ENCODE measurements around the gene VRTN.
"Not testable (repeated sequence)": the region's sequence is repeated elsewhere in the genome, so short reads cannot be mapped to it uniquely, and the experiment has no call there.

Gene VRTN

DNA sequence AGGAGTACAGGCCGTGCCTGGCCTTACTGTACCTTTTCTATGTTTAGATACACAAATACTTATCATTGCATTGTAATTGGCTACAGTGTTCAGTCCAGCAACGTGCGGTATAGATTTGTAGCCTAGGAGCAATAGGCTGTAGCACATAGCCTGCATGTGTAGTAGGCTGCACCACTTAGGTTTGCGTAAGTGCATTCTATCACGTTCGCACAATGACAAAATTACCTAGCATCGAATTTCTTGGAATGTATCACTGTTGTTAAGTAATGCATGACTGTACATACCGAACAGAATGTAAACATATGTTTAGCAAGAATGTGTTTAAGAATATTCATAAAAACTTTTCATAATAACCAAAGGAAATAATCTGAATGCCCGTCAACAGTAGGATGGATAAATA, 31.9 kb downstream of the VRTN start:
- DNase-seq = no peak
- Histone ChIP-seq H3K4me3 (ENCODE audit: low read depth, low read length) (no peak overlapping the region), H3K27ac (no peak overlapping the region), H3K9me3 (ENCODE audit: severe bottlenecking) (no peaks in the 10 kb centered on the region), H3K36me3 (no peaks in the 10 kb centered on the region), H3K27me3 (ENCODE audit: insufficient read depth, low read depth, severe bottlenecking) (no peaks in the 10 kb centered on the region)
- TF ChIP-seq, protein P1, sequence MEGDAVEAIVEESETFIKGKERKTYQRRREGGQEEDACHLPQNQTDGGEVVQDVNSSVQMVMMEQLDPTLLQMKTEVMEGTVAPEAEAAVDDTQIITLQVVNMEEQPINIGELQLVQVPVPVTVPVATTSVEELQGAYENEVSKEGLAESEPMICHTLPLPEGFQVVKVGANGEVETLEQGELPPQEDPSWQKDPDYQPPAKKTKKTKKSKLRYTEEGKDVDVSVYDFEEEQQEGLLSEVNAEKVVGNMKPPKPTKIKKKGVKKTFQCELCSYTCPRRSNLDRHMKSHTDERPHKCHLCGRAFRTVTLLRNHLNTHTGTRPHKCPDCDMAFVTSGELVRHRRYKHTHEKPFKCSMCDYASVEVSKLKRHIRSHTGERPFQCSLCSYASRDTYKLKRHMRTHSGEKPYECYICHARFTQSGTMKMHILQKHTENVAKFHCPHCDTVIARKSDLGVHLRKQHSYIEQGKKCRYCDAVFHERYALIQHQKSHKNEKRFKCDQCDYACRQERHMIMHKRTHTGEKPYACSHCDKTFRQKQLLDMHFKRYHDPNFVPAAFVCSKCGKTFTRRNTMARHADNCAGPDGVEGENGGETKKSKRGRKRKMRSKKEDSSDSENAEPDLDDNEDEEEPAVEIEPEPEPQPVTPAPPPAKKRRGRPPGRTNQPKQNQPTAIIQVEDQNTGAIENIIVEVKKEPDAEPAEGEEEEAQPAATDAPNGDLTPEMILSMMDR (IDR thresholded peaks at IDR 0.05; ENCODE audit: low read depth, low read length) = no peak

DNA sequence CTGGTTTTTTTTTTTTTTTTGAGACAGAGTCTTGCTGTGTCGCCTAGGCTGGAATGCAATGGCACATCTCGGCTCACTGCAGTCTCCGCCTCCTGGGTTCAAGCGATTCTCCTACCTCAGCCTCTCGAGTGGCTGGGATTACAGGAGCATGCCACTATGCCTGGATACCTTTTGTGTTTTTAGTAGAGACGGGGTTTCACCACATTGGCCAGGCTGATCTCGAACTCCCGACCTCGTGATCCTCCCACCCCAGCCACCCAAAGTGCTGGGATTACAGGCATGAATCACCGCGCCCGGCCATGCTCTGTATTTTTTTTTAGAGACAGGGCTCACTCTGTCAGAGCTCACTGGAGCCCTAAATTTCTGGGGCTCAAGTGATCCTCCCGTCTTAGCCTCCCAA, 32.6 kb downstream of the VRTN start:
- TF ChIP-seq, protein P1 (IDR thresholded peaks at IDR 0.05; ENCODE audit: low read depth, low read length) = no peak
- Histone ChIP-seq H3K36me3 (no peaks in the 10 kb centered on the region), H3K9me3 (ENCODE audit: severe bottlenecking) (no peaks in the 10 kb centered on the region), H3K27me3 (ENCODE audit: insufficient read depth, low read depth, severe bottlenecking) (no peaks in the 10 kb centered on the region), H3K4me3 (ENCODE audit: low read depth, low read length) (no peak overlapping the region), H3K27ac (no peak overlapping the region)
- no peak for DNase-seq

DNA sequence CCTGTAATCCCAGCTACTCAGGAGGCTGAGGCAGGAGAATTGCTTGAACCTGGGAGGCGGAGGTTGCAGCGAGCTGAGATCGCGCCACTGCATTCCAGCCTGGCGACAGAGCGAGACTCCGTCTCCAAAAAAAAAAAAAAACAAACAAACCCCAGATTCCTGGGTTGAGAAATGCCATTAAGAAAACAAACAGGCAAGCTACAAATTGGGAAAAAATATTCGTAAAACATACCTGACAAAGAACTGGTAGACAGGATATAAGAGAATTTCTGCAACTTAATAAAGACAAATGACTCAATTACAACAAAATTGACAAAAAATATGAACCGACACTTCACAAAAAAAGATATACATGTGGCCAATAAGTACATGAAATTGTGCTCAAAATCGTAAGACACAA, 33.3 kb downstream of the VRTN start:
- not testable (repeated sequence) for H3K9me3 ChIP-seq (ENCODE audit: severe bottlenecking); H3K36me3 ChIP-seq; H3K27ac ChIP-seq; H3K27me3 ChIP-seq (ENCODE audit: insufficient read depth, low read depth, severe bottlenecking); DNase-seq; H3K4me3 ChIP-seq (ENCODE audit: low read depth, low read length)

DNA sequence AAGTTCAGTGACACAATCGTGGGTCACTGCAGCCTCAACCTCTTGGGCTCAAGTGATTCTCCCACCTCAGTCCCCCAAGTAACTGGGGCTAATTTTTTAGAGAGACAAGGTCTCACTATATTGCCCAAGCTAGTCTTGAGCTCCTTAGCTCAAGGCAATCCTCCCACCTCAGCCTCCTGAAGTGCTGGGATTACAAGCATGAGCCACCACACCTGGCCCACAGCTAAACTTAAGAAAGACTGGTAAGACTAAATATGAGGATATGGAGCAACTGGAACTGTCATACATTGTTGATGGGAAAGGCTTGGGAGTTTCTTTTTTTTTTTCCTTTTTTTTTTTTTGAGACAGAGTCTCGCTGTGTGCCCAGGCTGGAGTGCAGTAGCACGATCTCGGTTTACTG, 34.0 kb downstream of the VRTN start:
- H3K9me3 ChIP-seq (ENCODE audit: severe bottlenecking) = no peaks in the 10 kb centered on the region
- no peak overlapping the region for H3K4me3 ChIP-seq (ENCODE audit: low read depth, low read length)
- no peaks in the 10 kb centered on the region for H3K27me3 ChIP-seq (ENCODE audit: insufficient read depth, low read depth, severe bottlenecking)
- no peak for DNase-seq
- no peak overlapping the region for H3K27ac ChIP-seq
- TF ChIP-seq, protein P1 (IDR thresholded peaks at IDR 0.05; ENCODE audit: low read depth, low read length) = no peak
- no peaks in the 10 kb centered on the region for H3K36me3 ChIP-seq

DNA sequence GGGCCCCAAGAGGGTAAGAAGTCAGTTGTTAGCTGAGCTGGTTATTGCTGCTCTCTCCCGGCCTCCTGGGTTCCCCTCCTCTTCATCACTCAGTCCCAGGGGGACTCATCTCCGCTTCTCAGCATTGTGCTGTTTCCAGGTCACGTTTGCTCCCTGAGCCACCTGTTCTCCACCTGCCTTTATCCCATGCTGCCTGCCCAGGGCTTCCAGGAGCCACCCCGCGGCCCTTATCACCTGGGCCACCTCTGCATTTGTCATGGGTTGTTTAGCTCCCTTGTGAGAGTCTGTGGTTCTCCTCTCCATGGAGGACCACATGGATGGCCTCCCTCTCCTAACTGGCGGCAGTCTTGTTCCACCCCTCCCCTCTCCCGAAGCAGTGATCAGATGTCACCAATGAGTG, 41.7 kb downstream of the VRTN start:
- Histone ChIP-seq H3K36me3 (no peaks in the 10 kb centered on the region), H3K4me3 (ENCODE audit: low read depth, low read length) (no peak overlapping the region), H3K9me3 (ENCODE audit: severe bottlenecking) (no peaks in the 10 kb centered on the region), H3K27ac (no peak overlapping the region), H3K27me3 (ENCODE audit: insufficient read depth, low read depth, severe bottlenecking) (no peaks in the 10 kb centered on the region)
- TF ChIP-seq, protein P1 (IDR thresholded peaks at IDR 0.05; ENCODE audit: low read depth, low read length) = no peak
- DNase-seq = no peak

DNA sequence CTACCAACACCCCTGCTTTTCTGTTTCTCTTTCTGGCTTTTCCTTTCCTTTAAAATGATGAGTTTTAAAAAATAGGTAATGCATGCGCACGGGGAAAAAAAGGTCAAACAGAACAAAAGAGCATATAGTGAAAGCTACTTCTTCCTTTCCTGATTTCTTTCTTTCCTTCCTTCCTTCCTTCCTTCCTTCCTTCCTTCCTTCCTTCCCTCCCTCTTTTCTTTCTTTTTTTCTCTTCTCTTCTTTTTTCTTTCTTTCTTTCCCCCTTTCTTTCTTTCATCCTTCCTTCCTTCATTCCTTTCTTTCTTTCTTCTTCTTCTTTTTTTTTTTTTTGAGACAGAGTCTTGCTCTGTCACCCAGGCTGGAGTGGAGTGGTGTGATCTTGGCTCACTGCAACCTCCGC, 42.2 kb downstream of the VRTN start:
- H3K27ac ChIP-seq; H3K9me3 ChIP-seq (ENCODE audit: severe bottlenecking); H3K27me3 ChIP-seq (ENCODE audit: insufficient read depth, low read depth, severe bottlenecking); H3K4me3 ChIP-seq (ENCODE audit: low read depth, low read length); DNase-seq; H3K36me3 ChIP-seq: not testable (repeated sequence)

DNA sequence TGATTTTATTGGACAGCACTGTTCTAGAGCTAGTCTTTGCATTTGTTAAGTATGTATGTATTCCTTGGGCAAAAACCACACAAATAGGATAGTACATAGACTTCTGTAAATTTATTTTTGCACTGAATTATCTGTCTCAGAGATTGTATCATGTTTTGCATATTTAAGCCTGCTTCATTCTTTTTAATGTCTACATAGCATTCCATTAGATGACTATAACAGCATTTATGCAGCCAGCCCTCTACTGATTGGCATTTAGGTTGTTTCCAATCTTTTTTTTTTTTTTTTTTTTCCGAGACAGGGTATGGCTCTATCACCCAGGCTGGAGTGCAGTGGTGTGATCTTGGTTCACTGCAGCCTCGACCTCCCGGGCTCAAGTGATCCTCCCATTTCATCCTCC, 43.2 kb downstream of the VRTN start:
- H3K27me3 ChIP-seq (ENCODE audit: insufficient read depth, low read depth, severe bottlenecking) = no peaks in the 10 kb centered on the region
- no peak for DNase-seq
- H3K27ac ChIP-seq = no peak overlapping the region
- H3K4me3 ChIP-seq (ENCODE audit: low read depth, low read length) = no peak overlapping the region
- TF ChIP-seq, protein P1 (IDR thresholded peaks at IDR 0.05; ENCODE audit: low read depth, low read length) = no peak
- H3K36me3 ChIP-seq = no peaks in the 10 kb centered on the region
- H3K9me3 ChIP-seq (ENCODE audit: severe bottlenecking) = no peaks in the 10 kb centered on the region

Data from WERI-Rb-1 (cell line).